ENCODE measurements around the gene SAAL1.

Gene SAAL1

DNA sequence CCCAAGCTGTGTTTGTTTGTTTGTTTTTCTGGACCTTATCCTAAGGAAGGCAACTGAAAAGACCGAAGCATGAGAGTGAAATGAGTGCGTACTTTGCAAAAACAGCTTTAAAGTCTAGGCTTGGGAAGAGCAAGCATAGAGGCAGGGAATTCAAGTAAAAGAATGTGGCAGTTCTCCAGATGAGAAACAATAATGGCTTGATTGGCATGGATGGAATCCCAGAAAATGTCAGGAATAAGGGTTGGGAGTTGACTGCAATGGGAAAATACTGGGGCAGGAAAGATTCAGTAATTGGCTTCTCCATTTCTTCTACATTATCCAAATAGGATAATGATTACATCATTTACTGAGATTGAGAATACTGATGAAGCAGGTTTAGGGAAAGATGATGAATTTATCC, 17.5 kb downstream of the SAAL1 start:
- TF ChIP-seq, protein P1, sequence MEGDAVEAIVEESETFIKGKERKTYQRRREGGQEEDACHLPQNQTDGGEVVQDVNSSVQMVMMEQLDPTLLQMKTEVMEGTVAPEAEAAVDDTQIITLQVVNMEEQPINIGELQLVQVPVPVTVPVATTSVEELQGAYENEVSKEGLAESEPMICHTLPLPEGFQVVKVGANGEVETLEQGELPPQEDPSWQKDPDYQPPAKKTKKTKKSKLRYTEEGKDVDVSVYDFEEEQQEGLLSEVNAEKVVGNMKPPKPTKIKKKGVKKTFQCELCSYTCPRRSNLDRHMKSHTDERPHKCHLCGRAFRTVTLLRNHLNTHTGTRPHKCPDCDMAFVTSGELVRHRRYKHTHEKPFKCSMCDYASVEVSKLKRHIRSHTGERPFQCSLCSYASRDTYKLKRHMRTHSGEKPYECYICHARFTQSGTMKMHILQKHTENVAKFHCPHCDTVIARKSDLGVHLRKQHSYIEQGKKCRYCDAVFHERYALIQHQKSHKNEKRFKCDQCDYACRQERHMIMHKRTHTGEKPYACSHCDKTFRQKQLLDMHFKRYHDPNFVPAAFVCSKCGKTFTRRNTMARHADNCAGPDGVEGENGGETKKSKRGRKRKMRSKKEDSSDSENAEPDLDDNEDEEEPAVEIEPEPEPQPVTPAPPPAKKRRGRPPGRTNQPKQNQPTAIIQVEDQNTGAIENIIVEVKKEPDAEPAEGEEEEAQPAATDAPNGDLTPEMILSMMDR (conservative IDR thresholded peaks at IDR 0.05; ENCODE audit: low read depth, low read length), result no peak

DNA sequence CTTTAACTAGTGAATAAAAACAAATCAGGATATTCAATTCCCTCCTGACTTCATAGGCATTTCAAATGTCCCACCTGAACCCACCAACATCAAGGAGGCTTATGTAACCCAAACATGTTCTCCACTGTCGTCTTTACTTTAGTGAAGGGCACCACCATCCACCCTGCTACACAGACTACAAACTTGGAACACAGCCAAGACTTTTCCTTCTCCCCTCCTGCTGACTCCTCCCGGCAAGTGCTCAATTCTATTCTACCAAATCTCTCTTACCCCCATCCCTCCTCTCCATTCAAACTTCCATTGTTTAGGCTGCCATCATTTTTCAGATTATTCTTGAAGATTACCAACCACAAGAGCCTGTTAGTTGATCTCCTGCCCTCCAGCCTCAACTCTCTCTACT, 24.3 kb downstream of the SAAL1 start:
- no peak for DNase-seq (ENCODE audit: low read depth)
- TF ChIP-seq, protein P1 (conservative IDR thresholded peaks at IDR 0.05; ENCODE audit: low read depth, low read length), result no peak
- no peak overlapping the region for H3K4me3 ChIP-seq (ENCODE audit: low read depth, low read length)

More for the DNA sequence above, 17.5 kb downstream of the SAAL1 start:
- no peak overlapping the region for H3K4me3 ChIP-seq (ENCODE audit: low read depth, low read length)
- no peak for DNase-seq (ENCODE audit: low read depth)

DNA sequence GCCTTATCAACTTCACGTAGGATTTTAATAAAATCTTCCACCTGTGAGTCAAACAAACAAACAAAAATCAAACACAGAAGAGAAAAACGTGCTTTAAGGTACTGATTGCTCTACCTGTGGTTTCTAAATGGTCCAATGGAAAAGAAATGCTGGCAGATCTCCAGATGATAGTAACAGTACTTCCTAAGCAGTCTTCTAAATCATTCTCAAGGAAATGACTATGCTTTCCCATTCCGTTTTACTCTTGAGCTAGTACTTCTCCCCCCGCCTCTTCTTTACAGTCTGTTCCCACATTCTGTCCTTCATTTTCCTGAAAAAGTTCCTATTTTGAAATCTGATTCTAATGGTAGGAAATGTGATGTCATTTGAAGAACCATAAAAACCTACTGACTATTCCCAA, 25.4 kb downstream of the SAAL1 start:
- H3K4me3 ChIP-seq (ENCODE audit: low read depth, low read length), result no peak overlapping the region
- DNase-seq (ENCODE audit: low read depth), result no peak
- TF ChIP-seq, protein P1 (conservative IDR thresholded peaks at IDR 0.05; ENCODE audit: low read depth, low read length), result no peak

DNA sequence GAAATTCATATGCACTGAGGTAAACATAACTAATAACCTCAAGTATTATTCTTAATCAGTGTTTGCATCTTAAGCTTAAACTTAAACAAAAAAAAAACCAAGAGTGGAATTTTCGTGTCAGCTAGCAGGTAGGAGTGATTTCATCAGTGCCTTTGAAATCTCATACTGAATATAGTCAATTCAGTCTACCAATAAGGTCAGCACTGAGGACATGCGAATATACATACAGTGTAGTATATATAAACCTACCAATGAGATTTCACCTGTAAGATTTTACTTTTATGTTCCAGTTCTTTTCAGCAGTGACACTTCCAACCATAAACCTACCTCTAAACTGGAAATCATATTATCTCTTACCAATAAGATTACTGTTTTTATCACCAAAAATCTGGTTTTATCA, 27.0 kb downstream of the SAAL1 start:
- TF ChIP-seq, protein P1 (conservative IDR thresholded peaks at IDR 0.05; ENCODE audit: low read depth, low read length), result no peak
- DNase-seq (ENCODE audit: low read depth), result no peak
- H3K4me3 ChIP-seq (ENCODE audit: low read depth, low read length), result no peak overlapping the region

DNA sequence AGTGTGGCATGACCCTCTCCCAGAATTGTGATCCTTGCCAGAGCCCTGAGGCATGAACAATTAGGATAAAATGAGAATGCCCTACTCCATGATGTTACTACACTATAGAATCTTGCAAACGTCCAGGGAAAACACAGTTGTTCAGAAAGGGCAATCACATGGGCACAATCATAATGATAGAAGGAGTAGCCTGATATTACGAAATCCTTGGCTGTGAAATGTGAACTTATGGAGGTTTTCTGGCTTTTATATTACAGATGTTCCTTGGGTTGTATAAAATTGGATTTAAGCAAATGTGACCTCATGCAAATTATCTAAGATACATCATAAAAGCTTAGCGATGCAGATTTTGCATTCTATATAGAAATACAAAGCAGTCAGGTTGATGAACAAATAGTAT, 30.4 kb downstream of the SAAL1 start:
- DNase-seq (ENCODE audit: low read depth), result no peak
- no peak overlapping the region for H3K4me3 ChIP-seq (ENCODE audit: low read depth, low read length)
- TF ChIP-seq, protein P1 (conservative IDR thresholded peaks at IDR 0.05; ENCODE audit: low read depth, low read length), result no peak

DNA sequence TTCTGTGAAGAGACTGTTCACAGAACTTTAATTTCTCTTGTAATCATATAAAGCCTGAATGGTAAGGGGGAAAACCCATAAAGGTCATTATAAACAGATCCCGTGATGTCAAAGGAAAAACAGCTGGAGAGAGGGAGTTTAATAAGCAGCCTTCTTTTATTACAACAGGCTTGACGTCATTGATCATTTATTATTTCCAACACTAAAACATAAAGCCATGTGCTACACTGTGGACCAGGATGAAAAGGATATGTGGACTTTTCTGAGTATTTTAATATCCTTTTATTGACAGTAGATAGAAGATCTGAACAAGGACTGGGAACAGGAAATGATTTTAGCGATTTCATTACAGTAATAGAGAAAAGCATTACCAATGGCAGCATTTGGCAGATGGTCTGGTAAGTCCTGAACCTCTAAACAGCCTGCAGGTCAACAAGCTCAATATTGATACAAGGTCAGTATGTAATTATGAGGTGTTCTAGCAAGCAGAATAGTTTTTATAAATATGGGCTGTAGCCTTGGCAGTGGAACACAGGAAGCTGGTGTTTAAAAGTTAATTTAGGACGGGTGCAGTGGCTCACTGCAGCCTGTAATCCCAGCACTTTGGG, 34.7 kb downstream of the SAAL1 start:
- DNase-seq (ENCODE audit: low read depth), result no peak
- TF ChIP-seq, protein P1 (conservative IDR thresholded peaks at IDR 0.05; ENCODE audit: low read depth, low read length), result no peak
- H3K4me3 ChIP-seq (ENCODE audit: low read depth, low read length), result no peak overlapping the region

DNA sequence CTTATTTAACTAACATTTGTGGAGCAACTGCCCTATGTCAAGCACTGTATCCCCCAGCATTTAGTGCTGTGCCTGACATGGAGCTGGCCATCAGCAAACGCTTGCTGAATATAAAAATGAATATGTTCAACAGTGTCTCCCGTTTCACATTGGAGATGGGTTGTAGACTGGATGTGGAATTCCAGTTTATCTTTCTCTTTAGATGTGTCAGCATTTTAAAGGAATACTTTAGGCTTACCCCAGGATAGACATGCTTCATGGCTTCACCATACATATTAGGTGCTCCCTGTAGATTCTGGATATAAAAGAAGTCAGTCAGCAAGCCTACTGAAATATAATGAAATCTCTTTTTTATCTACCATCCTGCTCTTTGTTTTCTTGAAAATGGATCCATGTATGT, 38.5 kb downstream of the SAAL1 start:
- H3K4me3 ChIP-seq (ENCODE audit: low read depth, low read length), result no peak overlapping the region
- no peak for DNase-seq (ENCODE audit: low read depth)
- TF ChIP-seq, protein P1 (conservative IDR thresholded peaks at IDR 0.05; ENCODE audit: low read depth, low read length), result no peak
